ENCODE measurements around the gene BLOC1S1.

DNA sequence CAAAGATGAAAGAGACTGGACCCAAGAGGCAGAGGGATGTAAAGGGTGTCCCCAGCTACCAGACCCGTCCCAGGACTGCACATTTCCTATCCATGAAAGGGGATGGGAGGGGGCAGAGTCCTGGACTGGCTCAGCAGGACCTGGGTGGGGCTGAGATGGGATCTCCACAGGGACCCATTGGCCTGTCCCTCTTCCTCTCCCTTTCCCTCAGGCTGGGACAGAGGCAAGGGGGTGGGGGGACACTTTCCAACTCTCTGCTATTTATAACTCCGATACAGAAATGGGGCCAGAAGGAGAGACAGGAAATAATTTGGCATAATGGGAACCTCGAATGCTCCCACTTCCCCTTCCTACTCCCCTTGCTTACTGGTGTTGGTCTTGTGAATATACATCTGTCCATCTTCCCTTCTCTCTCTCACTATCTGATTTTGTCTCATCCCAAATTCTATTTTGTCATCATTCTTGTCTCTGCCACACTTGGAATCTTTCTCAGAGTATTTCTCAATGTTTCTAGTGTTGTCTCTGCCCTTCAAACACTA, 7.1 kb upstream of the BLOC1S1 start:
- TF ChIP-seq POLR2AphosphoS5 (IDR thresholded peaks at IDR 0.05): no peak
- TF ChIP-seq, protein P1, sequence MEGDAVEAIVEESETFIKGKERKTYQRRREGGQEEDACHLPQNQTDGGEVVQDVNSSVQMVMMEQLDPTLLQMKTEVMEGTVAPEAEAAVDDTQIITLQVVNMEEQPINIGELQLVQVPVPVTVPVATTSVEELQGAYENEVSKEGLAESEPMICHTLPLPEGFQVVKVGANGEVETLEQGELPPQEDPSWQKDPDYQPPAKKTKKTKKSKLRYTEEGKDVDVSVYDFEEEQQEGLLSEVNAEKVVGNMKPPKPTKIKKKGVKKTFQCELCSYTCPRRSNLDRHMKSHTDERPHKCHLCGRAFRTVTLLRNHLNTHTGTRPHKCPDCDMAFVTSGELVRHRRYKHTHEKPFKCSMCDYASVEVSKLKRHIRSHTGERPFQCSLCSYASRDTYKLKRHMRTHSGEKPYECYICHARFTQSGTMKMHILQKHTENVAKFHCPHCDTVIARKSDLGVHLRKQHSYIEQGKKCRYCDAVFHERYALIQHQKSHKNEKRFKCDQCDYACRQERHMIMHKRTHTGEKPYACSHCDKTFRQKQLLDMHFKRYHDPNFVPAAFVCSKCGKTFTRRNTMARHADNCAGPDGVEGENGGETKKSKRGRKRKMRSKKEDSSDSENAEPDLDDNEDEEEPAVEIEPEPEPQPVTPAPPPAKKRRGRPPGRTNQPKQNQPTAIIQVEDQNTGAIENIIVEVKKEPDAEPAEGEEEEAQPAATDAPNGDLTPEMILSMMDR (IDR thresholded peaks at IDR 0.05): no peak
- no peak for TF ChIP-seq POLR2A (IDR thresholded peaks at IDR 0.05)

All from transverse colon (tissue), 4 donors.